ENCODE data around the gene ATG4D.
"Not testable (repeated sequence)": the region's sequence is repeated elsewhere in the genome, so short reads cannot be mapped to it uniquely, and the experiment has no call there.

Gene ATG4D

GRCh38 chr19:10552510-10553053 is 8.9 kb downstream of the ATG4D start:
- DNase-seq (ENCODE audit: low read depth): no peak

GRCh38 chr19:10553087-10553667 is 9.5 kb downstream of the ATG4D start:
- DNase-seq (ENCODE audit: low read depth): no peak

GRCh38 chr19:10553943-10554381 is 10.3 kb downstream of the ATG4D start:
- peak; percentile 49 for DNase-seq (ENCODE audit: low read depth)

- no peak for DNase-seq (ENCODE audit: low read depth)
These were observed 11.3 kb downstream of the ATG4D start for GRCh38 chr19:10554760-10555609.

- no peak for DNase-seq (ENCODE audit: low read depth)
These were observed 11.9 kb downstream of the ATG4D start for GRCh38 chr19:10555610-10555973.

GRCh38 chr19:10557603-10558197 is 14.0 kb downstream of the ATG4D start:
- DNase-seq (ENCODE audit: low read depth): no peak

GRCh38 chr19:10560154-10560553 is 16.4 kb downstream of the ATG4D start:
- no peak for DNase-seq (ENCODE audit: low read depth)

GRCh38 chr19:10562609-10563008 is 18.9 kb downstream of the ATG4D start:
- DNase-seq (ENCODE audit: low read depth): no peak

GRCh38 chr19:10565028-10565566 is 21.4 kb downstream of the ATG4D start:
- peak; percentile 26 for DNase-seq (ENCODE audit: low read depth)

- DNase-seq (ENCODE audit: low read depth): peak; percentile 98
These were observed 22.1 kb downstream of the ATG4D start, which contains the start of gene KRI1 for GRCh38 chr19:10565567-10566407. TSS of gene KRI1 (minus strand) at chr19:10566010. CDS start at chr19:10565999, 11 bp downstream.

GRCh38 chr19:10566408-10566657 is 22.6 kb downstream of the ATG4D start:
- no peak for DNase-seq (ENCODE audit: low read depth)

GRCh38 chr19:10566658-10567410 is 23.1 kb downstream of the ATG4D start:
- peak; percentile 19 for DNase-seq (ENCODE audit: low read depth)

- DNase-seq (ENCODE audit: low read depth): no peak
These were observed 24.0 kb downstream of the ATG4D start for GRCh38 chr19:10567656-10568055.

- DNase-seq (ENCODE audit: low read depth): no peak
These were observed 24.5 kb downstream of the ATG4D start for GRCh38 chr19:10568062-10568825.

GRCh38 chr19:10568826-10569651 is 25.3 kb downstream of the ATG4D start, which contains the start of gene CDKN2D:
TSS of gene CDKN2D (minus strand) at chr19:10568979. CDS start at chr19:10568653, 326 bp downstream.
- DNase-seq (ENCODE audit: low read depth): peak; percentile 99

- DNase-seq (ENCODE audit: low read depth): not testable (repeated sequence)
These were observed 30.1 kb downstream of the ATG4D start for GRCh38 chr19:10573793-10574192.

GRCh38 chr19:10574462-10574861 is 30.8 kb downstream of the ATG4D start:
- DNase-seq (ENCODE audit: low read depth): no peak

- no peak for DNase-seq (ENCODE audit: low read depth)
These were observed 31.5 kb downstream of the ATG4D start for GRCh38 chr19:10575011-10575716.

- DNase-seq (ENCODE audit: low read depth): no peak
These were observed 34.2 kb downstream of the ATG4D start for GRCh38 chr19:10577951-10578350.

Measured in T-helper 22 cell (primary cell).